ENCODE results near the gene FAM53A.
"Not testable (repeated sequence)": the region's sequence is repeated elsewhere in the genome, so short reads cannot be mapped to it uniquely, and the experiment has no call there.

DNA sequence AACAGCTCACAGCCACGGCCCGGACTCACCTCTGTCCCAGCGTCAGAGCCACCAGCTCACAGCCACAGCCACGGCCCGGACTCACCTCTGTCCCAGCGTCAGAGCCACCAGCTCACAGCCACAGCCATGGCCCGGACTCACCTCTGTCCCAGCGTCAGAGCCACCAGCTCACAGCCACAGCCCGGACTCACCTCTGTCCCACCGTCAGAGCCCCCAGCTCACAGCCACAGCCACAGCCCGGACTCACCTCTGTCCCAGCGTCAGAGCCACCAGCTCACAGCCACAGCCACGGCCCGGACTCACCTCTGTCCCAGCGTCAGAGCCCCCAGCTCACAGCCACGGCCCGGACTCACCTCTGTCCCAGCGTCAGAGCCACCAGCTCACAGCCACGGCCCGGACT lies 13.1 kb downstream of the FAM53A start:
- TF ChIP-seq POLR2A (IDR thresholded peaks at IDR 0.05): not testable (repeated sequence)
- TF ChIP-seq, protein P1, sequence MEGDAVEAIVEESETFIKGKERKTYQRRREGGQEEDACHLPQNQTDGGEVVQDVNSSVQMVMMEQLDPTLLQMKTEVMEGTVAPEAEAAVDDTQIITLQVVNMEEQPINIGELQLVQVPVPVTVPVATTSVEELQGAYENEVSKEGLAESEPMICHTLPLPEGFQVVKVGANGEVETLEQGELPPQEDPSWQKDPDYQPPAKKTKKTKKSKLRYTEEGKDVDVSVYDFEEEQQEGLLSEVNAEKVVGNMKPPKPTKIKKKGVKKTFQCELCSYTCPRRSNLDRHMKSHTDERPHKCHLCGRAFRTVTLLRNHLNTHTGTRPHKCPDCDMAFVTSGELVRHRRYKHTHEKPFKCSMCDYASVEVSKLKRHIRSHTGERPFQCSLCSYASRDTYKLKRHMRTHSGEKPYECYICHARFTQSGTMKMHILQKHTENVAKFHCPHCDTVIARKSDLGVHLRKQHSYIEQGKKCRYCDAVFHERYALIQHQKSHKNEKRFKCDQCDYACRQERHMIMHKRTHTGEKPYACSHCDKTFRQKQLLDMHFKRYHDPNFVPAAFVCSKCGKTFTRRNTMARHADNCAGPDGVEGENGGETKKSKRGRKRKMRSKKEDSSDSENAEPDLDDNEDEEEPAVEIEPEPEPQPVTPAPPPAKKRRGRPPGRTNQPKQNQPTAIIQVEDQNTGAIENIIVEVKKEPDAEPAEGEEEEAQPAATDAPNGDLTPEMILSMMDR (IDR thresholded peaks at IDR 0.05): not testable (repeated sequence)
